ENCODE measurements around the gene CD99L2.
A peak's percentile ranks its signal among the peaks of the same experiment; 100 is the strongest.

CD99L2 gene

GRCh38 chrX:150926791-150927190, 28.3 kb upstream of the CD99L2 start:
- no peaks in the 10 kb centered on the region for H3K36me3 ChIP-seq (ENCODE audit: control insufficient read depth, insufficient read depth, low read length)
- H3K4me3 ChIP-seq (ENCODE audit: low read depth, low read length): no peak overlapping the region
- peaks cover 14% of the 10 kb centered on the region for H3K4me1 ChIP-seq (ENCODE audit: control insufficient read depth, insufficient read depth, low read length)
- no peak overlapping the region for H3K9ac ChIP-seq (ENCODE audit: low read length)
- no peak overlapping the region for H3K27ac ChIP-seq (ENCODE audit: low read depth, low read length)
- H3K27me3 ChIP-seq (ENCODE audit: control insufficient read depth, insufficient read depth, low read length): no peaks in the 10 kb centered on the region
- peaks cover 13% of the 10 kb centered on the region for H3K9me3 ChIP-seq (ENCODE audit: control insufficient read depth, insufficient read depth, low read depth, low read length)

- Histone ChIP-seq H3K4me1 (ENCODE audit: control insufficient read depth, insufficient read depth, low read length) (peaks cover 14% of the 10 kb centered on the region), H3K4me3 (ENCODE audit: low read depth, low read length) (no peak overlapping the region), H3K9ac (ENCODE audit: low read length) (no peak overlapping the region), H3K36me3 (ENCODE audit: control insufficient read depth, insufficient read depth, low read length) (no peaks in the 10 kb centered on the region), H3K27ac (ENCODE audit: low read depth, low read length) (no peak overlapping the region; the same call in 1 of the 2 replicates), H3K27me3 (ENCODE audit: control insufficient read depth, insufficient read depth, low read length) (no peaks in the 10 kb centered on the region), H3K9me3 (ENCODE audit: control insufficient read depth, insufficient read depth, low read depth, low read length) (peaks cover 13% of the 10 kb centered on the region)
Observed at GRCh38 chrX:150926304-150926703, 27.8 kb upstream of the CD99L2 start.

GRCh38 chrX:150919401-150919800, 20.9 kb upstream of the CD99L2 start:
- H3K4me1 ChIP-seq (ENCODE audit: control insufficient read depth, insufficient read depth, low read length): peaks cover 10% of the 10 kb centered on the region; the same call in 1 of the 2 replicates
- peaks cover 11% of the 10 kb centered on the region for H3K9me3 ChIP-seq (ENCODE audit: control insufficient read depth, insufficient read depth, low read depth, low read length)
- no peak overlapping the region for H3K9ac ChIP-seq (ENCODE audit: low read length)
- no peaks in the 10 kb centered on the region; the same call in 1 of the 2 replicates for H3K27me3 ChIP-seq (ENCODE audit: control insufficient read depth, insufficient read depth, low read length)
- H3K36me3 ChIP-seq (ENCODE audit: control insufficient read depth, insufficient read depth, low read length): no peaks in the 10 kb centered on the region
- no peak overlapping the region for H3K27ac ChIP-seq (ENCODE audit: low read depth, low read length)
- H3K4me3 ChIP-seq (ENCODE audit: low read depth, low read length): no peak overlapping the region

- H3K9me3 ChIP-seq (ENCODE audit: control insufficient read depth, insufficient read depth, low read depth, low read length): no peaks in the 10 kb centered on the region
- no peak overlapping the region for H3K9ac ChIP-seq (ENCODE audit: low read length)
Observed at GRCh38 chrX:150913511-150913910, 15.0 kb upstream of the CD99L2 start.

GRCh38 chrX:150907474-150907873, 9.0 kb upstream of the CD99L2 start:
- Histone ChIP-seq H3K9me3 (ENCODE audit: control insufficient read depth, insufficient read depth, low read depth, low read length) (no peaks in the 10 kb centered on the region), H3K9ac (ENCODE audit: low read length) (no peak overlapping the region), H3K27ac (ENCODE audit: low read depth, low read length) (no peak overlapping the region), H3K4me3 (ENCODE audit: low read depth, low read length) (no peak overlapping the region), H3K36me3 (ENCODE audit: control insufficient read depth, insufficient read depth, low read length) (no peaks in the 10 kb centered on the region), H3K4me1 (ENCODE audit: control insufficient read depth, insufficient read depth, low read length) (peaks cover 26% of the 10 kb centered on the region), H3K27me3 (ENCODE audit: control insufficient read depth, insufficient read depth, low read length) (no peaks in the 10 kb centered on the region)

More at GRCh38 chrX:150913511-150913910, 15.0 kb upstream of the CD99L2 start:
- H3K27ac ChIP-seq (ENCODE audit: low read depth, low read length): no peak overlapping the region
- no peak overlapping the region for H3K4me3 ChIP-seq (ENCODE audit: low read depth, low read length)
- H3K4me1 ChIP-seq (ENCODE audit: control insufficient read depth, insufficient read depth, low read length): no peaks in the 10 kb centered on the region; the same call in 1 of the 2 replicates
- H3K36me3 ChIP-seq (ENCODE audit: control insufficient read depth, insufficient read depth, low read length): no peaks in the 10 kb centered on the region
- H3K27me3 ChIP-seq (ENCODE audit: control insufficient read depth, insufficient read depth, low read length): no peaks in the 10 kb centered on the region; the same call in 1 of the 2 replicates

GRCh38 chrX:150906694-150907093, 8.2 kb upstream of the CD99L2 start:
- no peak overlapping the region for H3K9ac ChIP-seq (ENCODE audit: low read length)
- H3K27me3 ChIP-seq (ENCODE audit: control insufficient read depth, insufficient read depth, low read length): no peaks in the 10 kb centered on the region
- H3K9me3 ChIP-seq (ENCODE audit: control insufficient read depth, insufficient read depth, low read depth, low read length): no peaks in the 10 kb centered on the region
- H3K4me1 ChIP-seq (ENCODE audit: control insufficient read depth, insufficient read depth, low read length): peaks cover 32% of the 10 kb centered on the region
- no peak overlapping the region for H3K27ac ChIP-seq (ENCODE audit: low read depth, low read length)
- H3K4me3 ChIP-seq (ENCODE audit: low read depth, low read length): no peak overlapping the region
- H3K36me3 ChIP-seq (ENCODE audit: control insufficient read depth, insufficient read depth, low read length): no peaks in the 10 kb centered on the region

GRCh38 chrX:150905293-150905692, 6.8 kb upstream of the CD99L2 start:
- Histone ChIP-seq H3K27me3 (ENCODE audit: control insufficient read depth, insufficient read depth, low read length) (peaks cover 3% of the 10 kb centered on the region), H3K4me3 (ENCODE audit: low read depth, low read length) (no peak overlapping the region)

GRCh38 chrX:150903110-150903508, 4.6 kb upstream of the CD99L2 start:
- H3K36me3 ChIP-seq (ENCODE audit: control insufficient read depth, insufficient read depth, low read length): no peaks in the 10 kb centered on the region
- H3K27ac ChIP-seq (ENCODE audit: low read depth, low read length): peak overlapping the region; percentile 97
- H3K4me1 ChIP-seq (ENCODE audit: control insufficient read depth, insufficient read depth, low read length): peaks cover 49% of the 10 kb centered on the region
- peak overlapping the region; percentile 92 for H3K9ac ChIP-seq (ENCODE audit: low read length)
- peaks cover 9% of the 10 kb centered on the region for H3K27me3 ChIP-seq (ENCODE audit: control insufficient read depth, insufficient read depth, low read length)
- peak overlapping the region; percentile 53 for H3K4me3 ChIP-seq (ENCODE audit: low read depth, low read length)
- H3K9me3 ChIP-seq (ENCODE audit: control insufficient read depth, insufficient read depth, low read depth, low read length): no peaks in the 10 kb centered on the region

More at GRCh38 chrX:150905293-150905692, 6.8 kb upstream of the CD99L2 start:
- no peaks in the 10 kb centered on the region for H3K36me3 ChIP-seq (ENCODE audit: control insufficient read depth, insufficient read depth, low read length)
- H3K9ac ChIP-seq (ENCODE audit: low read length): no peak overlapping the region
- H3K4me1 ChIP-seq (ENCODE audit: control insufficient read depth, insufficient read depth, low read length): peaks cover 41% of the 10 kb centered on the region
- H3K9me3 ChIP-seq (ENCODE audit: control insufficient read depth, insufficient read depth, low read depth, low read length): no peaks in the 10 kb centered on the region
- no peak overlapping the region for H3K27ac ChIP-seq (ENCODE audit: low read depth, low read length)

- Histone ChIP-seq H3K9me3 (ENCODE audit: control insufficient read depth, insufficient read depth, low read depth, low read length) (no peaks in the 10 kb centered on the region), H3K27ac (ENCODE audit: low read depth, low read length) (peak overlapping the region; percentile 97), H3K36me3 (ENCODE audit: control insufficient read depth, insufficient read depth, low read length) (no peaks in the 10 kb centered on the region), H3K4me1 (ENCODE audit: control insufficient read depth, insufficient read depth, low read length) (peaks cover 49% of the 10 kb centered on the region), H3K9ac (ENCODE audit: low read length) (peak overlapping the region; percentile 92), H3K4me3 (ENCODE audit: low read depth, low read length) (peak overlapping the region; percentile 53), H3K27me3 (ENCODE audit: control insufficient read depth, insufficient read depth, low read length) (peaks cover 9% of the 10 kb centered on the region)
Observed at GRCh38 chrX:150902434-150903109, 4.1 kb upstream of the CD99L2 start.

GRCh38 chrX:150899191-150899757, 806 bp upstream of the CD99L2 start:
- peaks cover 9% of the 10 kb centered on the region for H3K27me3 ChIP-seq (ENCODE audit: control insufficient read depth, insufficient read depth, low read length)
- H3K4me3 ChIP-seq (ENCODE audit: low read depth, low read length): peak overlapping the region; percentile 74
- peak overlapping the region; percentile 94 for H3K9ac ChIP-seq (ENCODE audit: low read length)
- H3K9me3 ChIP-seq (ENCODE audit: control insufficient read depth, insufficient read depth, low read depth, low read length): no peaks in the 10 kb centered on the region
- peaks cover 42% of the 10 kb centered on the region for H3K4me1 ChIP-seq (ENCODE audit: control insufficient read depth, insufficient read depth, low read length)
- H3K27ac ChIP-seq (ENCODE audit: low read depth, low read length): peak overlapping the region; percentile 91; the same call in 1 of the 2 replicates
- H3K36me3 ChIP-seq (ENCODE audit: control insufficient read depth, insufficient read depth, low read length): no peaks in the 10 kb centered on the region; the same call in 1 of the 2 replicates

Data from HUES6 (cell line).